GM19397 (cell line): ENCODE data around the gene ZBTB2.
"Not testable (repeated sequence)": the region's sequence is repeated elsewhere in the genome, so short reads cannot be mapped to it uniquely, and the experiment has no call there.

Experiments
- ATAC-seq: cut with Tn5 transposase; IDR thresholded peaks from one replicate; pipeline ENCODE4 v1.9.1; 2021; ENCODE audit warnings: mild to moderate bottlenecking, moderate library complexity; ENCODE audit not compliant: unreplicated experiment

The ZBTB2 gene

DNA sequence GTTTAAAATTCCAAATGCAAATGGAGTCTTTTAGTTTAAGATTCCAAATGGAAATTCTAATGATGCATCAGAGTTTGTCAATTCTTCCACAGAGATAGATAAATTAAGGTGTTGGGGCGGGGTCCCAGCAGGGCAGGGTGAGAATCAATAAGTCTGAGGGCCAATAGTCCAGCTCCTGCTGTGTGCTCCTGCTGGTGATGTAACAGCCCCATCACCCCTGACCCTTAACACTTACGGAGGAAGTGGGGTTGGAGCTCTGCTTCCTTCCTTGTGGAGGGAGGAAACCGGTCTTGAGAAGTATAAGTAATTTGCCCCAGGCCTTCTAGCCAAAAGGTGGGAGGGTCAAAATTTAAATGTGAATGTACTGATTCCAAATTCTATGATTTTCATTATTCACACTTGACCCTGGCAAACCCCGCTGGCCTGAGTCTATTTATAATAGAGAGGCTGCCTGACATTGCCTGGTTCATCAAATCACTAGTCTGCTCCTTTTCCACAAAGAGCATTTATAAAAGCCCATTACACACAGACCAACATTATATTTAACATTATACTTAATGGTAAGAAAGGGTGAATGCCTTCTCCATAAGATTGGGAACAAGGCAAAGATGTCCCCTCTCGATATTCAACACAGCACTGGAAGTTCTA is 17.2 kb downstream of the ZBTB2 start:
- ATAC-seq = no peak

DNA sequence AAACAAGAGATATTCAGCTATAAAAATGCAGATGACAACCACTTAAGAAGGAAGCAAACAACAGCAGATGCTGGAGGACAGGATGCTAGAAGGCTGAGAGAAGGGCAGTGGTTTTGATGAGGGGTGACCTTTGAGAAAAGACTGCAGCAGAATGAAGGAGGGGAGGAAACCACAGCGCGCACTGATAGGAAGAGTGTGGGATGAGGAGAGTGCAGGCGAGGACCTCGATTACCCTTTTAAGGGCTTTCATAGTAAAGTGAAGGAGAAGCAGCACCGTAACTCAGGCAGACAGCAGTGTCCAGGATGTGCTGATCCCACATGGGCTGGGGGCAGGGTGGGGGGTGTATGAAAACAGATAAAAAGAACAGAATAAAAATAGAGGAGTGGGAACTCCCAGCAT is 19.2 kb downstream of the ZBTB2 start:
- ATAC-seq = no peak

DNA sequence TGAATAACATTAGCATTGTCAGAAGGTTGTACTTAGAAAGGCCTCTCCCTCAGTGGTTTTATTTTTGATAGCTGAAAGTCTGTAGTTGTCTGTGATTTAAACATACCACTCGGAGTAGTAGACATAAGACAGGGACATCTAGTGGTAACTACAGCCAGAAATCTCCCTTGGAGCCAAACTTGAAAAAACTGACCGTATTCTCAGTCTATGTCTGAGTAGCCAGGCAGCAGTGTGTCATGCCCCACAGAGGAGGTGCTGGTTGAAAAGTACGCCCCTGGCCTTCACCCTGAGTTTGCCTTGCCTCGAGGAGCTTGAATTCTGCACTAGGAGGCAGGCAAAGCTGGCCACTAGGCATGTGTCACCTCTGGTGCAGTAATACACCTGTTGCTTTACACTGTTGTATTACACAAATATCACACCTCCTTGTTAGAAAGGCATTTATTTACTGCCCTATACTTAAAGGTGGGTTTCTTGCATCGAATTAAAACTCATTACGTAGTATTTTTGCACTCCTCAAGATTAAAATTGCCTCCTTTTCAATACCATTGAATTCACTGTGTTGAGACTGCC is 20.8 kb downstream of the ZBTB2 start:
- no peak for ATAC-seq

DNA sequence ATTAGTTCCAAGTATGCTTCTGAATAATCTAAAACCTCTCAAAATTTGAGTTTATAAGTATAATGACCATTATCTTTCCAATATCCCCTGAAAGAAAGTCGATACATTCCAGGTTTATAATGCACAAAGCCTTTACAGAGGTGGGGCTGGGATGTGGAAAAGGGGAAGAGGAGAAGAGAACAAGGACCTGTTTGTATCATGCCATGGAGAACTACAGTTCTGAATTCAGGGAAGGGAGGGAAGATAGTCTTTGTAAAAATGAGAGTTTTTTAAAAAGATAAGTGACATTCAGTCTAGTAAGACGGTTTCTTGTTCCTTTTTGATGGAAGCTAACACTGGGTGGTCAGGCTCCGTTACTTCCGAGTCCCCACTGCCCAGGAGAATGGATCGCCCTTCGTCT is 26.1 kb downstream of the ZBTB2 start:
- no peak for ATAC-seq

DNA sequence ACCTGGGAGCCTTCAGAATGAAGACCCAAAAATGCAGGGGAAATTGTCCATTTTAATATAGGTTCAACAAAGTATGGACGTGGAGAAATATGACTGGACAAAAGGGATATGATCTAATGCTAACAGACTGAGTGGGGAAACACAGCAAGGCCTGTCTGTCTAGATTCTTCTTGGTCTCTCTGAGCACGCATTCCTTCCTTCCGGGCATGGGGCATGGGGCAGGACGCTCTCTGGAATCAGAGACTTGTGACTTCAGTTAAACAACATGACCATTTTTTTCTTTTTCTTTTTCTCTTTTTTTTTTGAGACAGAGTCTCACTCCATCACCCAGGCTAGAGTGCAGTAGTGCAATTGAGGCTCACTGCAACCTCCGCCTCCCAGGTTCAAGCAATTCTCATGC is 31.9 kb downstream of the ZBTB2 start:
- ATAC-seq = no peak

DNA sequence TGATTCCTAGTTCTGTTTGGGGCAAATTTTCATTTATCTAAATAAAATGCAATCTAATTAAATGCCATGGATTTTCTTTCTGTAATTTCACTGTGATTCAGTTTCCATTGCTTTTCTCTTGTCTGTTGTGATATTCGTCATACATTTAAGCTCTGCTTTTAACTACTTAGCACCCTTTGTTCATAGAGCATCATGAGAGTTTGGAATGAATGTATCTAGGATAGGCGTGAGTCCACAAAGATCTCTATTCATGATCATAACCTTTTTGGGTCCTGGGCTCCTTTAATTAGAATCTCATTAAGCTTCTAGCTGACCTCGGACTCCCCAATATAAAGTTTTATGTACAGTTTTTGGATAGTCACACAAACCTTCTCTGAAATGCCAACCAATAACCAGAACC is 32.9 kb downstream of the ZBTB2 start:
- ATAC-seq = no peak

DNA sequence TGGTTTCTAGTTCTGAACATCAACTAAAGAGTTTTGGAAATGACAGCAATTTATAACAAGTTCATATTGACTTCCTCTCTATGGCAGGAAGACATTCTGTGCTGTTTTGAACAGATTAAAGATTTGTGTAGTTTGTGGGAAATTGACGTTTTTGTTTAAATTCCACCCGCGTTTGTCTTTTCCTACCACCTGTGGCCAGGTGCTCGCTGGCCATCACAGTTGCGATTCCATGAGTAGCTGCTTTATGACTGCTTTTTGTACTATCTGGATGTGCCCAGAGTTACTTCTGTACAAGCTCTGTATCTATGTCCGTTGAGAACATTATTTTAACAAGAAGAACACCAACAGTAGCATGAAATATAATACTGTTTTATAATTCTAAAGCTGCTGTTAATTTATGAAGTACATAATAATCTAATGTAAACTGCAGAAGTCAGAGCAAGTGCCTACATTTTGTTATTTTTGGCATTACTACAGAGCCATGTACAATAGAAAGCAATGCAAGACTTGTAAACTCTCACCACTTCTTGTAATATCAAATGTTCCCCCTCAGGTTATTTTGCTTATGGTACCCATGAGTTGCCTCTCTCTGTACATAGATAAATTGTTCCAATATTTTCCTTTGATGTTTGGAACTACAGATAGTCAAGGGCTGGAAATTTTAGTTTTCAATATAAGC is 33.5 kb downstream of the ZBTB2 start:
- no peak for ATAC-seq

DNA sequence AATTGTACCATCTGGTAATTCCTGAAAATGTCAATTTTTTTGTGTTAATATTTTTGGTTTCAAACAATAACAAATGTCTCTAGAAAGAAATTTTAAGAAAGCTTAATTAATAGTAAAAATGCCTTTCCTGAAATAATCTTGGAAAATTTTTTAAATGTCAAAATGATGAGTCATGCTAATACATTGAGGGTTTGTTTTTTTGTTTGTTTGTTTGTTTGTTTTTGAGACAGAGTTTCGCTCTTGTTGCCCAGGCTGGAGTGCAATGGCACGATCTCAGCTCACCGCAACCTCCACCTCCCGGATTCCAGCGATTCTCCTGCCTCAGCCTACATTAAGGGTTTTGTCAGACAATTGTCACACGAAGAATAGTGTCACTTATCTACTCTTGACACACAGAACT is 34.4 kb downstream of the ZBTB2 start:
- ATAC-seq = not testable (repeated sequence)

DNA sequence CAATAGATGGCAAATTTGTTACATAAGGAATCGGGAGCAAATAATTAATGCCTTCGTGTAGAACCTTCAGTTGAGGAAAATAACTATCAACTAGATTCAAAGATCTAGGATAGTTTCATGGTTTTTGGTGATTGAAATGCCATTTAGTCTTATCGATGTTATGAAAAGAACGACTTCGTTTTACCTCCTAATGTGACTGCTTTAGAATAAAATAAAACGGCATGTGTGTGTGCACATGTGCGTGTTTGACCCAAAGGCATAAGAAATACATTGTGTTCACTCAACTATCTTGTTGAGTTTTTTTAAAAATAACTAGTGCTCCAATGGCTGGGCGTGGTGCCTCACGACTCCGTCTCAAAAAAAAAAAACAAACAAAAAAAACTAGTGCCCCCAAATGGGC is 37.6 kb downstream of the ZBTB2 start:
- ATAC-seq = no peak

DNA sequence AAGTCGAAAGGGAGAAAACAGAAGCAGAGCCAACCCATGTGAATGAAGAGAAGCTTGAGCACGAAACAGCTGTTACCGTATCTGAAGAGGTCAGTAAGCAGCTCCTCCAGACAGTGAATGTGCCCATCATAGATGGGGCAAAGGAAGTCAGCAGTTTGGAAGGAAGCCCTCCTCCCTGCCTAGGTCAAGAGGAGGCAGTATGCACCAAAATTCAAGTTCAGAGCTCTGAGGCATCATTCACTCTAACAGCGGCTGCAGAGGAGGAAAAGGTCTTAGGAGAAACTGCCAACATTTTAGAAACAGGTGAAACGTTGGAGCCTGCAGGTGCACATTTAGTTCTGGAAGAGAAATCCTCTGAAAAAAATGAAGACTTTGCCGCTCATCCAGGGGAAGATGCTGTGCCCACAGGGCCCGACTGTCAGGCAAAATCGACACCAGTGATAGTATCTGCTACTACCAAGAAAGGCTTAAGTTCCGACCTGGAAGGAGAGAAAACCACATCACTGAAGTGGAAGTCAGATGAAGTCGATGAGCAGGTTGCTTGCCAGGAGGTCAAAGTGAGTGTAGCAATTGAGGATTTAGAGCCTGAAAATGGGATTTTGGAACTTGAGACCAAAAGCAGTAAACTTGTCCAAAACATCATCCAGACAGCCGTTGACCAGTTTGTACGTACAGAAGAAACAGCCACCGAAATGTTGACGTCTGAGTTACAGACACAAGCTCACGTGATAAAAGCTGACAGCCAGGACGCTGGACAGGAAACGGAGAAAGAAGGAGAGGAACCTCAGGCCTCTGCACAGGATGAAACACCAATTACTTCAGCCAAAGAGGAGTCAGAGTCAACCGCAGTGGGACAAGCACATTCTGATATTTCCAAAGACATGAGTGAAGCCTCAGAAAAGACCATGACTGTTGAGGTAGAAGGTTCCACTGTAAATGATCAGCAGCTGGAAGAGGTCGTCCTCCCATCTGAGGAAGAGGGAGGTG is 38.7 kb downstream of the ZBTB2 start:
- ATAC-seq = no peak

DNA sequence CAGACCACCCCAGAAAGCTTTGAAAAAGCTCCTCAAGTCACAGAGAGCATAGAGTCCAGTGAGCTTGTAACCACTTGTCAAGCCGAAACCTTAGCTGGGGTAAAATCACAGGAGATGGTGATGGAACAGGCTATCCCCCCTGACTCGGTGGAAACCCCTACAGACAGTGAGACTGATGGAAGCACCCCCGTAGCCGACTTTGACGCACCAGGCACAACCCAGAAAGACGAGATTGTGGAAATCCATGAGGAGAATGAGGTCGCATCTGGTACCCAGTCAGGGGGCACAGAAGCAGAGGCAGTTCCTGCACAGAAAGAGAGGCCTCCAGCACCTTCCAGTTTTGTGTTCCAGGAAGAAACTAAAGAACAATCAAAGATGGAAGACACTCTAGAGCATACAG is 39.6 kb downstream of the ZBTB2 start:
- no peak for ATAC-seq

DNA sequence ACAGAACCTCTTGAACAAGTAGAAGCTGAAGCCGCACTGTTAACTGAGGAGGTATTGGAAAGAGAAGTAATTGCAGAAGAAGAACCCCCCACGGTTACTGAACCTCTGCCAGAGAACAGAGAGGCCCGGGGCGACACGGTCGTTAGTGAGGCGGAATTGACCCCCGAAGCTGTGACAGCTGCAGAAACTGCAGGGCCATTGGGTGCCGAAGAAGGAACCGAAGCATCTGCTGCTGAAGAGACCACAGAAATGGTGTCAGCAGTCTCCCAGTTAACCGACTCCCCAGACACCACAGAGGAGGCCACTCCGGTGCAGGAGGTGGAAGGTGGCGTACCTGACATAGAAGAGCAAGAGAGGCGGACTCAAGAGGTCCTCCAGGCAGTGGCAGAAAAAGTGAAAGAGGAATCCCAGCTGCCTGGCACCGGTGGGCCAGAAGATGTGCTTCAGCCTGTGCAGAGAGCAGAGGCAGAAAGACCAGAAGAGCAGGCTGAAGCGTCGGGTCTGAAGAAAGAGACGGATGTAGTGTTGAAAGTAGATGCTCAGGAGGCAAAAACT is 40.1 kb downstream of the ZBTB2 start:
- no peak for ATAC-seq

DNA sequence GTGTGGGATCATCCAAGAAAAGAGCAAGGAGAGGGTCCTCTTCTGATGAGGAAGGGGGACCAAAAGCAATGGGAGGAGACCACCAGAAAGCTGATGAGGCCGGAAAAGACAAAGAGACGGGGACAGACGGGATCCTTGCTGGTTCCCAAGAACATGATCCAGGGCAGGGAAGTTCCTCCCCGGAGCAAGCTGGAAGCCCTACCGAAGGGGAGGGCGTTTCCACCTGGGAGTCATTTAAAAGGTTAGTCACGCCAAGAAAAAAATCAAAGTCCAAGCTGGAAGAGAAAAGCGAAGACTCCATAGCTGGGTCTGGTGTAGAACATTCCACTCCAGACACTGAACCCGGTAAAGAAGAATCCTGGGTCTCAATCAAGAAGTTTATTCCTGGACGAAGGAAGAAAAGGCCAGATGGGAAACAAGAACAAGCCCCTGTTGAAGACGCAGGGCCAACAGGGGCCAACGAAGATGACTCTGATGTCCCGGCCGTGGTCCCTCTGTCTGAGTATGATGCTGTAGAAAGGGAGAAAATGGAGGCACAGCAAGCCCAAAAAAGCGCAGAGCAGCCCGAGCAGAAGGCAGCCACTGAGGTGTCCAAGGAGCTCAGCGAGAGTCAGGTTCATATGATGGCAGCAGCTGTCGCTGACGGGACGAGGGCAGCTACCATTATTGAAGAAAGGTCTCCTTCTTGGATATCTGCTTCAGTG is 40.8 kb downstream of the ZBTB2 start:
- ATAC-seq = no peak

DNA sequence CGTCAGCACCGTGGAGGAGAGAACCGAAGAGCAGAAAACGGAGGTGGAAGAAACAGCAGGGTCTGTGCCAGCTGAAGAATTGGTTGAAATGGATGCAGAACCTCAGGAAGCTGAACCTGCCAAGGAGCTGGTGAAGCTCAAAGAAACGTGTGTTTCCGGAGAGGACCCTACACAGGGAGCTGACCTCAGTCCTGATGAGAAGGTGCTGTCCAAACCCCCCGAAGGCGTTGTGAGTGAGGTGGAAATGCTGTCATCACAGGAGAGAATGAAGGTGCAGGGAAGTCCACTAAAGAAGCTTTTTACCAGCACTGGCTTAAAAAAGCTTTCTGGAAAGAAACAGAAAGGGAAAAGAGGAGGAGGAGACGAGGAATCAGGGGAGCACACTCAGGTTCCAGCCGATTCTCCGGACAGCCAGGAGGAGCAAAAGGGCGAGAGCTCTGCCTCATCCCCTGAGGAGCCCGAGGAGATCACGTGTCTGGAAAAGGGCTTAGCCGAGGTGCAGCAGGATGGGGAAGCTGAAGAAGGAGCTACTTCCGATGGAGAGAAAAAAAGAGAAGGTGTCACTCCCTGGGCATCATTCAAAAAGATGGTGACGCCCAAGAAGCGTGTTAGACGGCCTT is 41.6 kb downstream of the ZBTB2 start:
- no peak for ATAC-seq

DNA sequence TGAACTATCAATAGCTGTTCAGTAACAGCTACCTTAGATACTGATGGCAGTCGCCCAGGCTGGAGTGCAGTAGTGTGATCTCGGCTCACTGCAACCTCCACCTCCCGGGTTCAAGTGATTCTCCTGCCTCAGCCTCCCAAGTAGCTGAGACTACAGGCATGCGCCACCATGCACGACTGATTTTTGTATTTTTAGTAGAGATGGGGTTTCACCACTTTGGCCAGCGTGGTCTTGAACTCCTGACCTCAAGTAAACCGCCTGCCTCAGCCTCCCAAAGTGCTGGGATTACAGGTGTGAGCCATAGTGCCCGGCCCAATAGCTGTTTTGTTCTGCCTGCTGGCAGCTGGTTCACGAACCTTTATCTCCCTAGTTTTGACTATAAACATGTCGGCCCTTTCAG is 48.6 kb downstream of the ZBTB2 start:
- not testable (repeated sequence) for ATAC-seq

DNA sequence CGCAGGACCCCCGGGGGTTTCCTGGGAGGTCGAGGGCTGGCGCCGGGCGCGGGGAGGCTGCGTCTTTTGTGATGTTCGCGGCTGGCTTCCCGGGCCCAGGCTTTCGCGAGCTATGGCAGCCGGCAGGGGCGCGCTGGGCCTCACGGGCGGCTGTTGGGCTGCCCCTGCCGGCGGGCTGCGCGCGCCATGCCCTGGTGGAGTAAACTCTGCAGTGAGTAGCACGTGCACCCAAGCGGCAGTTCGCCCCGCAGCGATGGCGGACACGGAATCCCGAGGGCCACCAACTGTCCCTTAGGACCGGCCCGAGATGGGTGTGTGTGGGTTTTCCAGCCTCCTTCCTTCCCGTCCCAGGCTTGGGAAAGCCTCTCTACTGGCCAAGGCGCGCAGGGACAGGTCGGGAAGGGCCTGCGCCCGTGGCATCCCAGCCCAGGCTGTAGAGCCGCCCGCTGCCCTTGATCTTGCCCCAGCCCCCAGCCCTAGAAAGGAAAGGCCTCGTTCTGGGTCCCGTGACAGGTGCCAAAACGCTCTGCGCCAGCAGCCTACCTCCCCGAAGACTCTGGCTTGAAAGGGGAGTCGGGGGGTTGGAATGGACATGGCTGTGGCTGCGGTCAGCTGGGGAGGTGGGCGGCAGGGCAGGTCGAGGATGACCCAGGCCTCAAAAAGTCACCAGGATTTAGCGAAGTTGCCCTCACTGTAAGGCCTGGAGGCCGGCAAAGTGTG is 49.7 kb downstream of the ZBTB2 start:
- no peak for ATAC-seq

DNA sequence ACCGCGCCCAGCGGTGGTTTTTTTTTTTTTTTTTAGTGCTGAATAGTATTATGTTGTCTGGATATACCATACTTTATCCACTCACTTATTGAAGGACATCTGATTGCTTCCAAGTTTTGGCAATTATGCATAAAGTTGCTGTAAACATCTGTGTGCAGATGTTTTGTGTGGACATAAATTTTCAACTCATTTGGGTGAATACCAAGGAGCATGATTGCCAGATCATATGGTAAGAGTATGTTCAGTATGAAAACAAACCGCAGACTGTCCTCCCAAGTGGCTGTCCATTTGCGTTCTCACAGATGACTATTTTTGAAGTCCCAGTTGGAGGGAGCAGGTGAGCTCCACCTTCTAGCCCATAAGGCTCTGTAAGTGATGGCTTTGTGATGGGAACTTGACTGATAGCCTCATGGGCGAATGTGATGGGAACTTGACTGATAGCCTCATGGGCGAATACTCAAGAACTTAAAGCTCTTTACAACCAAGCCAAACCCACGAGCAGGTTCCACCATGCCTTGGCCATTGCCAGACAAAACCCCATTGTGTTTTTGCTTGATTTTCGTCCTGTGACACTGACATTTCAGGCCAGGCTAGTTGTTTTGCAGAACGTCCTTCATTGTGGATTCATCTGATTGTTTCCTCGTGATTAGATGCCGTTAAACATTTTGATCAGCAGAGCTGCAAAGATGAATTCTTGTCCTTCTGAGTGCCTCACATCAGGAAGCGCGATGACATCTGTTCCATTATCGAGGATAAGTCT is 51.0 kb downstream of the ZBTB2 start:
- no peak for ATAC-seq

DNA sequence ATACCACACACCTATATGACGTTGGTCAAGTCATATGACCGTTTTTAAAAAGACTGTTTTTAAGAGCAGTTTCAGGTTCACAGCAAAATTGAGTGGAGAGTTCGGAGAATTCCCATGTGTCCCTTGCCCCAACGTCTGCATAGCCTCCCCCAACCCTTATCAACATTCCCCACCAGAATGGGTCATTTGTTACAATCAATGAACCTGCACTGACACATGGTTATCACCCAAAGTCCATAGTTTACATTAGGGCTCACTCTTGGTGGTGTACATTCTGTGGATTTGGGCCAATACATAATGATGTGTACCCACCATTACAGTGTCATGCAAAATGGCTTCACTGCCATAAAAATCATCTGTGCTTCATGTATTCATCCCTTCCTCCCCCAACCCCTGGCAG is 52.0 kb downstream of the ZBTB2 start:
- no peak for ATAC-seq
